ENCODE data around the gene MAPK4. TPM values are rescaled to one million over a fixed set of nuclear protein-coding genes. Genes with fewer than 3 reads are reported as not detected.

MAPK4 gene
- total and polyA plus RNA-seq, 10 of the 15 experiments (the other 5 are each of a cell fraction or from before 2014, with no cell fraction given), result 0.03 to 0.11 (median 0.06) TPM; not detected in 4

DNA sequence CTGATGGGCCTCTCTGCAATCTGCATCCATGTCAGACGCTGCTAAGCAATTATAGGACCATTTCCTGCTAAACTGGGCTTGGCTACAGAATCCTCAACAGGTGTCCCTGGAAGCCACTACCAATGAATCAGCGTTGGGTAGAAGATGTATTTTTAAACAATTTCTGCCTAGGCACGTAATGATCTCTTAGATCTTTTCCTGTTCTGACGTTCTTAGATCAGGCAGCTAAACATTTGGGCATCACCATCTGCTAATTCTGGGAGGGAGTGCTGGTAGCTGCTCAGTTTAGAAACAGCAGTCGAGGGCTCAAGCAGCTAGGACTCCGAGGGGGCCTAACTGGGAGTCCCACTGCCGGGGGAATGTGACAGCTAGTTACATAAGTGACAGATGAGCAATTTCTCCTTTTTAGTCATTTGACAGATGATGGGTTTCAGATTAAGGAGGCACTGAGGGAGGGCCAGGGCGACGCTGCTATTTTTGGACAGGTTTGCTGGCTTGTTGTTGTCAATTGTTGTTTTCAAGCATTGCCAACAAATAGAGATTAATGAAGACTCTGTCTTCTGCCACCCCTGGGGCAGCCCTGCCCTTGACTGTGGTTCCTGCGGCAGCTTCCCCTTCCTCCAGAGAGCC lies 167.2 kb downstream of the MAPK4 start:
- no peaks in the 10 kb centered on the region for H4K20me1 ChIP-seq (ENCODE audit: control insufficient read depth, insufficient read depth)
- in situ Hi-C loops (cut with MboI), result no loop called here
- ATAC-seq (peak; percentile 80), DNase-seq (ENCODE audit: low read depth, low spot score) (peak; percentile 41), FAIRE-seq (peak; percentile 93)
- RAD21 ChIA-PET (ENCODE audit: unreplicated experiment), result no interaction called here
- no peak overlapping the region for H3K4me3 ChIP-seq
- no peaks in the 10 kb centered on the region for H3K79me2 ChIP-seq (ENCODE audit: control insufficient read depth, insufficient read depth, low read length)
- H3K9me3 ChIP-seq (replicated peaks; ENCODE audit: control insufficient read depth, insufficient read depth, low read length), result no peaks in the 10 kb centered on the region
- H3K27me3 ChIP-seq (replicated peaks in 1 of 2; ENCODE audit: control insufficient read depth in 2 of 2, insufficient read depth in 2 of 2, low read length in 1 of 2), result no peaks in the 10 kb centered on the region
- peaks cover 15% of the 10 kb centered on the region for H3K4me1 ChIP-seq (ENCODE audit: control insufficient read depth, insufficient read depth, low read length)
- H2AFZ ChIP-seq (ENCODE audit: control insufficient read depth, low read depth, low read length), result no peak overlapping the region
- intact Hi-C loops (cut with micrococcal nuclease; ENCODE audit: unreplicated experiment), result no loop called here
- CTCF ChIA-PET, result no interaction called here
- peak overlapping the region; percentile 36 for H3K4me2 ChIP-seq (ENCODE audit: control insufficient read depth, insufficient read depth)
- H3K27ac ChIP-seq (ENCODE audit: control insufficient read depth, insufficient read depth), result no peak overlapping the region
- H3K36me3 ChIP-seq (ENCODE audit: control insufficient read depth in 2 of 2, insufficient read depth in 2 of 2, low read length in 1 of 2), result no peaks in the 10 kb centered on the region
- no TSS peak for BruUV-seq (replicated peaks)
- WGBS (ENCODE audit: insufficient coverage, insufficient replicate concordance, low lambda C conversion rate, missing lambda C conversion rate), result under 1% methylated on average over 10 of the region's 10 CpGs
- POLR2A ChIA-PET, result interaction anchor here (1.2 kb wide), 1 partner anchor 16 kb away, joined by 4 read pairs; no protein-coding TSS in a partner anchor
- SMC1A ChIA-PET (ENCODE audit: uncharacterized antibody, unreplicated experiment), result no interaction called here
- H3K9ac ChIP-seq (ENCODE audit: control insufficient read depth, insufficient read depth, low read length), result no peak overlapping the region
- TF ChIP-seq, protein P1, sequence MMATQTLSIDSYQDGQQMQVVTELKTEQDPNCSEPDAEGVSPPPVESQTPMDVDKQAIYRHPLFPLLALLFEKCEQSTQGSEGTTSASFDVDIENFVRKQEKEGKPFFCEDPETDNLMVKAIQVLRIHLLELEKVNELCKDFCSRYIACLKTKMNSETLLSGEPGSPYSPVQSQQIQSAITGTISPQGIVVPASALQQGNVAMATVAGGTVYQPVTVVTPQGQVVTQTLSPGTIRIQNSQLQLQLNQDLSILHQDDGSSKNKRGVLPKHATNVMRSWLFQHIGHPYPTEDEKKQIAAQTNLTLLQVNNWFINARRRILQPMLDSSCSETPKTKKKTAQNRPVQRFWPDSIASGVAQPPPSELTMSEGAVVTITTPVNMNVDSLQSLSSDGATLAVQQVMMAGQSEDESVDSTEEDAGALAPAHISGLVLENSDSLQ (IDR thresholded peaks at IDR 0.05), result peak; percentile 81
- TF ChIP-seq KAT2A (conservative IDR thresholded peaks at IDR 0.05; ENCODE audit: control insufficient read depth, low read depth, low read length) (no peak), CBX5 (IDR thresholded peaks at IDR 0.05; ENCODE audit: low read depth) (no peak), IRF4 (IDR thresholded peaks at IDR 0.05; ENCODE audit: low read depth, low read length) (peak; percentile 93), MEF2B (IDR thresholded peaks at IDR 0.05; ENCODE audit: partially characterized antibody, poor library complexity, severe bottlenecking) (peak; percentile 35), JUNB (IDR thresholded peaks at IDR 0.05) (peak; percentile 92), MEF2A (IDR thresholded peaks at IDR 0.05; ENCODE audit: insufficient read depth, low read depth, low read length) (peak; percentile 91), RAD21 (IDR thresholded peaks at IDR 0.05; ENCODE audit: insufficient read depth, low read depth, low read length) (no peak), MTA3 (IDR thresholded peaks at IDR 0.05; ENCODE audit: borderline replicate concordance, low read length) (no peak), CHD4 (IDR thresholded peaks at IDR 0.05) (no peak), LARP7 (IDR thresholded peaks at IDR 0.05) (no peak), EED (IDR thresholded peaks at IDR 0.05; ENCODE audit: low read depth) (peak; percentile 70), GABPA (IDR thresholded peaks at IDR 0.05; ENCODE audit: low read depth) (0 out of 2 replicates have a peak, but pooled peaks have one; percentile 35), PAX5 (IDR thresholded peaks at IDR 0.05; ENCODE audit: borderline replicate concordance, low read depth, low read length) (0 out of 2 replicates have a peak, but pooled peaks have one; percentile 17), CREM (IDR thresholded peaks at IDR 0.05; ENCODE audit: low read depth) (peak; percentile 67)
- TF ChIP-seq, protein P2, sequence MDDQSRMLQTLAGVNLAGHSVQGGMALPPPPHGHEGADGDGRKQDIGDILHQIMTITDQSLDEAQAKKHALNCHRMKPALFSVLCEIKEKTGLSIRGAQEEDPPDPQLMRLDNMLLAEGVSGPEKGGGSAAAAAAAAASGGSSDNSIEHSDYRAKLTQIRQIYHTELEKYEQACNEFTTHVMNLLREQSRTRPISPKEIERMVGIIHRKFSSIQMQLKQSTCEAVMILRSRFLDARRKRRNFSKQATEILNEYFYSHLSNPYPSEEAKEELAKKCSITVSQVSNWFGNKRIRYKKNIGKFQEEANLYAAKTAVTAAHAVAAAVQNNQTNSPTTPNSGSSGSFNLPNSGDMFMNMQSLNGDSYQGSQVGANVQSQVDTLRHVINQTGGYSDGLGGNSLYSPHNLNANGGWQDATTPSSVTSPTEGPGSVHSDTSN (IDR thresholded peaks at IDR 0.05; ENCODE audit: insufficient replicate concordance, low read depth, low read length), result peak; percentile 73
- TF ChIP-seq, protein P3, sequence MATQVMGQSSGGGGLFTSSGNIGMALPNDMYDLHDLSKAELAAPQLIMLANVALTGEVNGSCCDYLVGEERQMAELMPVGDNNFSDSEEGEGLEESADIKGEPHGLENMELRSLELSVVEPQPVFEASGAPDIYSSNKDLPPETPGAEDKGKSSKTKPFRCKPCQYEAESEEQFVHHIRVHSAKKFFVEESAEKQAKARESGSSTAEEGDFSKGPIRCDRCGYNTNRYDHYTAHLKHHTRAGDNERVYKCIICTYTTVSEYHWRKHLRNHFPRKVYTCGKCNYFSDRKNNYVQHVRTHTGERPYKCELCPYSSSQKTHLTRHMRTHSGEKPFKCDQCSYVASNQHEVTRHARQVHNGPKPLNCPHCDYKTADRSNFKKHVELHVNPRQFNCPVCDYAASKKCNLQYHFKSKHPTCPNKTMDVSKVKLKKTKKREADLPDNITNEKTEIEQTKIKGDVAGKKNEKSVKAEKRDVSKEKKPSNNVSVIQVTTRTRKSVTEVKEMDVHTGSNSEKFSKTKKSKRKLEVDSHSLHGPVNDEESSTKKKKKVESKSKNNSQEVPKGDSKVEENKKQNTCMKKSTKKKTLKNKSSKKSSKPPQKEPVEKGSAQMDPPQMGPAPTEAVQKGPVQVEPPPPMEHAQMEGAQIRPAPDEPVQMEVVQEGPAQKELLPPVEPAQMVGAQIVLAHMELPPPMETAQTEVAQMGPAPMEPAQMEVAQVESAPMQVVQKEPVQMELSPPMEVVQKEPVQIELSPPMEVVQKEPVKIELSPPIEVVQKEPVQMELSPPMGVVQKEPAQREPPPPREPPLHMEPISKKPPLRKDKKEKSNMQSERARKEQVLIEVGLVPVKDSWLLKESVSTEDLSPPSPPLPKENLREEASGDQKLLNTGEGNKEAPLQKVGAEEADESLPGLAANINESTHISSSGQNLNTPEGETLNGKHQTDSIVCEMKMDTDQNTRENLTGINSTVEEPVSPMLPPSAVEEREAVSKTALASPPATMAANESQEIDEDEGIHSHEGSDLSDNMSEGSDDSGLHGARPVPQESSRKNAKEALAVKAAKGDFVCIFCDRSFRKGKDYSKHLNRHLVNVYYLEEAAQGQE (IDR thresholded peaks at IDR 0.05; ENCODE audit: low read depth, low read length), result no peak
- TF ChIP-seq, protein P4, sequence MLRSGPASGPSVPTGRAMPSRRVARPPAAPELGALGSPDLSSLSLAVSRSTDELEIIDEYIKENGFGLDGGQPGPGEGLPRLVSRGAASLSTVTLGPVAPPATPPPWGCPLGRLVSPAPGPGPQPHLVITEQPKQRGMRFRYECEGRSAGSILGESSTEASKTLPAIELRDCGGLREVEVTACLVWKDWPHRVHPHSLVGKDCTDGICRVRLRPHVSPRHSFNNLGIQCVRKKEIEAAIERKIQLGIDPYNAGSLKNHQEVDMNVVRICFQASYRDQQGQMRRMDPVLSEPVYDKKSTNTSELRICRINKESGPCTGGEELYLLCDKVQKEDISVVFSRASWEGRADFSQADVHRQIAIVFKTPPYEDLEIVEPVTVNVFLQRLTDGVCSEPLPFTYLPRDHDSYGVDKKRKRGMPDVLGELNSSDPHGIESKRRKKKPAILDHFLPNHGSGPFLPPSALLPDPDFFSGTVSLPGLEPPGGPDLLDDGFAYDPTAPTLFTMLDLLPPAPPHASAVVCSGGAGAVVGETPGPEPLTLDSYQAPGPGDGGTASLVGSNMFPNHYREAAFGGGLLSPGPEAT (IDR thresholded peaks at IDR 0.05; ENCODE audit: low read depth), result no peak

Measured in GM12878 (cell line).